ENCODE measurements around the gene ATP1B3. TPM values are rescaled to one million over a fixed set of nuclear protein-coding genes. Genes with fewer than 3 reads are reported as not detected.

ATP1B3 gene
- total and polyA plus RNA-seq, 2 of the 13 experiments (the other 11 are each of a cell fraction or from before 2014, with no cell fraction given) = 84.3 to 93.6 TPM

DNA sequence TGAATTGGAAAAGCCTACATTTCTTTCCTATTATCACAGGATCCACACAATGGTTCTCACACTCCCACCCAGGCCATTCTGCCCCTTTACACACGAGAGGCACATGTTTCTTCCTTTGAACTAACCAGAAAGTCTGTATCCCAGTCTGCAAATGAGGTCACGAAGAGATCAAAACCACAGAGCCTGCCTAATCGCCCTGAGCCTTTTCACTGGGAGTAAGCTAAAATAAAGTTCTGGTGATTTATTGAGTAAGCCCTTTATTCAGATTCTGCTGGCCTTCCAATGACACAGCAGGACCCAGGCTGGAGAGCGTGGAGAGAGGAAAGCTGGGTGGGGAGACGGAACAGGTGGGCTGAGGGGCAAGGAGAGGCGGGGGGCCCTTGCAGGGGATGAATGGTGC is 78.7 kb downstream of the ATP1B3 start:
- FAIRE-seq (no peak), ATAC-seq (no peak), DNase-seq (ENCODE audit: low spot score) (no peak)
- Histone ChIP-seq H3K9ac (ENCODE audit: insufficient read depth, low read depth, low read length) (no peak overlapping the region), H3K27ac (ENCODE audit: extremely low read length, insufficient read depth, low read length) (no peak overlapping the region), H4K20me1 (ENCODE audit: insufficient read depth, low read length) (no peaks in the 10 kb centered on the region), H3K27me3 (ENCODE audit: control insufficient read depth in 1 of 2, insufficient read depth in 2 of 2, low read length in 2 of 2) (no peaks in the 10 kb centered on the region), H3K4me1 (ENCODE audit: insufficient read depth, low read length) (peaks cover 6% of the 10 kb centered on the region), H3K9me3 (ENCODE audit: low read length) (no peaks in the 10 kb centered on the region), H3K79me2 (ENCODE audit: insufficient read depth, low read length) (no peaks in the 10 kb centered on the region), H3K36me3 (replicated peaks in 1 of 2; ENCODE audit: control insufficient read depth in 1 of 2, insufficient read depth in 2 of 2, low read length in 2 of 2) (peaks cover 1 to 12% of the 10 kb centered on the region in 2 experiments; a peak in 3 of 5 replicates), H3K4me2 (ENCODE audit: low read depth, low read length) (no peak overlapping the region), H3K4me3 (replicated peaks in 1 of 3; ENCODE audit: insufficient read depth in 1 of 3, low read depth in 2 of 3, low read length in 3 of 3) (no peak overlapping the region), H2AFZ (ENCODE audit: low read length) (no peak overlapping the region)
- ChIA-PET POLR2A (no interaction called here), CTCF (ENCODE audit: low intra/inter-chr PET ratio, low total read pairs) (no interaction called here)
- BruUV-seq (replicated peaks) = no TSS peak
- TF ChIP-seq TGIF2 (CRISPR knock-in tag; IDR thresholded peaks at IDR 0.05) = no peak
- no peak for TF ChIP-seq GZF1 (CRISPR knock-in tag; IDR thresholded peaks at IDR 0.05)
- TF ChIP-seq AHR (CRISPR knock-in tag; IDR thresholded peaks at IDR 0.05) = no peak
- TF ChIP-seq ZC3H13 (CRISPR knock-in tag; IDR thresholded peaks at IDR 0.05) = no peak
- no peak for TF ChIP-seq ATF1 (CRISPR knock-in tag; IDR thresholded peaks at IDR 0.05)
- TF ChIP-seq KDM5A (IDR thresholded peaks at IDR 0.05; ENCODE audit: borderline replicate concordance, low read length) = no peak
- no peak for TF ChIP-seq POLR2G (IDR thresholded peaks at IDR 0.05; ENCODE audit: low read depth, low read length)
- TF ChIP-seq SNRNP70 (IDR thresholded peaks at IDR 0.05; ENCODE audit: low read depth, low read length) = no peak
- TF ChIP-seq ZNF3 (CRISPR knock-in tag; IDR thresholded peaks at IDR 0.05) = no peak
- no peak for TF ChIP-seq GABPA (IDR thresholded peaks at IDR 0.05; ENCODE audit: low read depth, low read length)
- TF ChIP-seq GABPA (CRISPR knock-in tag; IDR thresholded peaks at IDR 0.05; ENCODE audit: low read depth) = no peak
- no peak for TF ChIP-seq PLRG1 (conservative IDR thresholded peaks at IDR 0.05)
- no peak for TF ChIP-seq RXRB (CRISPR knock-in tag; IDR thresholded peaks at IDR 0.05; ENCODE audit: borderline replicate concordance)
- TF ChIP-seq CBX1 (IDR thresholded peaks at IDR 0.05; ENCODE audit: low read depth) = no peak
- TF ChIP-seq HNF4A (CRISPR knock-in tag; IDR thresholded peaks at IDR 0.05) = no peak
- no peak for TF ChIP-seq ZNF746 (CRISPR knock-in tag; IDR thresholded peaks at IDR 0.05)
- TF ChIP-seq ZNF567 (CRISPR knock-in tag; IDR thresholded peaks at IDR 0.05; ENCODE audit: borderline replicate concordance) = no peak
- intact Hi-C loops (cut with micrococcal nuclease; ENCODE audit: unreplicated experiment) = no loop called here
- in situ Hi-C loops (cut with HindIII; ENCODE audit: extremely low pct_ligation_motif_present, low pct_unique_long_range_greater_than_20kb) = no loop called here
- 96% methylated on average over 6 of the region's 6 CpGs for WGBS (ENCODE audit: low lambda C conversion rate)

Measured in HepG2 (cell line).